C4-2B (cell line): ENCODE measurements around the gene PLEKHM2.
A peak's percentile ranks its signal among the peaks of the same experiment; 100 is the strongest.

ENCODE experiments used
- H3K27ac ChIP-seq: fragments of 450-650 bp; 2 replicates; pipeline ENCODE4 v1.5.1; 2017
- CTCF ChIP-seq: fragments of 450-650 bp; conservative IDR thresholded peaks from 2 replicates; pipeline ENCODE4 v1.5.1; 2017; ENCODE audit warnings: mild to moderate bottlenecking
- ZFX ChIP-seq: fragments of 450-650 bp; IDR thresholded peaks from 2 replicates; pipeline ENCODE4 v1.6.1; 2017

Gene PLEKHM2

GRCh38 chr1:15678578-15678977 is 5.5 kb upstream of the PLEKHM2 start:
- H3K27ac ChIP-seq, result no peak overlapping the region
- TF ChIP-seq CTCF (no peak), ZFX (no peak)

GRCh38 chr1:15680131-15680530 is 4.0 kb upstream of the PLEKHM2 start:
- no peak overlapping the region for H3K27ac ChIP-seq
- TF ChIP-seq ZFX (no peak), CTCF (no peak)

- H3K27ac ChIP-seq, result no peak overlapping the region
Measured at GRCh38 chr1:15680561-15681348, 3.4 kb upstream of the PLEKHM2 start.

GRCh38 chr1:15681349-15682292 is 2.5 kb upstream of the PLEKHM2 start:
- no peak for TF ChIP-seq ZFX
- TF ChIP-seq CTCF, result no peak
- no peak overlapping the region for H3K27ac ChIP-seq

More at GRCh38 chr1:15680561-15681348, 3.4 kb upstream of the PLEKHM2 start:
- TF ChIP-seq ZFX (no peak), CTCF (no peak)

- H3K27ac ChIP-seq, result no peak overlapping the region
- TF ChIP-seq ZFX (no peak), CTCF (no peak)
Measured at GRCh38 chr1:15682936-15683341, 1.2 kb upstream of the PLEKHM2 start.

- TF ChIP-seq CTCF (no peak), ZFX (no peak)
- peak overlapping the region; percentile 84 for H3K27ac ChIP-seq
Measured at GRCh38 chr1:15683345-15684039, 628 bp upstream of the PLEKHM2 start.
